CD1c-positive myeloid dendritic cell (primary cell): ENCODE data around the gene PLD4.
"Not testable (repeated sequence)": the region's sequence is repeated elsewhere in the genome, so short reads cannot be mapped to it uniquely, and the experiment has no call there.

ENCODE experiments used
- DNase-seq: peaks from one replicate; pipeline ENCODE4 v3.0.0-alpha.2; 2016; ENCODE audit errors: extremely low spot score

The PLD4 gene

GRCh38 chr14:104924421-104925213, at the start of gene PLD4:
PLD4 (plus strand) TSS chr14:104924879; CDS start chr14:104927141, 2,262 bp downstream.
- peak; percentile 73 for DNase-seq

- no peak for DNase-seq
Measured at GRCh38 chr14:104875412-104875751, 49.3 kb upstream of the PLD4 start.

- no peak for DNase-seq
Measured at GRCh38 chr14:104875811-104876210, 48.9 kb upstream of the PLD4 start.

- DNase-seq: peak; percentile 29
Measured at GRCh38 chr14:104876251-104876699, 48.4 kb upstream of the PLD4 start.

GRCh38 chr14:104877066-104877805, 47.4 kb upstream of the PLD4 start:
- no peak for DNase-seq

GRCh38 chr14:104877806-104878550, 46.7 kb upstream of the PLD4 start:
- no peak for DNase-seq

GRCh38 chr14:104878582-104878981, 46.1 kb upstream of the PLD4 start:
- no peak for DNase-seq

GRCh38 chr14:104879201-104879982, 45.3 kb upstream of the PLD4 start:
- no peak for DNase-seq

GRCh38 chr14:104879983-104880565, 44.6 kb upstream of the PLD4 start:
- DNase-seq: no peak

GRCh38 chr14:104880584-104881210, 44.0 kb upstream of the PLD4 start:
- DNase-seq: no peak

- DNase-seq: no peak
Measured at GRCh38 chr14:104881369-104881979, 43.2 kb upstream of the PLD4 start.

GRCh38 chr14:104882325-104882973, 42.2 kb upstream of the PLD4 start:
- no peak for DNase-seq

GRCh38 chr14:104882991-104883660, 41.6 kb upstream of the PLD4 start:
- no peak for DNase-seq

GRCh38 chr14:104883681-104884361, 40.9 kb upstream of the PLD4 start:
- no peak for DNase-seq

GRCh38 chr14:104884381-104884780, 40.3 kb upstream of the PLD4 start:
- not testable (repeated sequence) for DNase-seq

- DNase-seq: no peak
Measured at GRCh38 chr14:104885031-104885972, 39.4 kb upstream of the PLD4 start.

GRCh38 chr14:104885973-104886689, 38.5 kb upstream of the PLD4 start:
- no peak for DNase-seq
